ENCODE measurements around the gene SHMT2. TPM values are rescaled to one million over a fixed set of nuclear protein-coding genes. Genes with fewer than 3 reads are reported as not detected.

Gene SHMT2
- total and polyA plus RNA-seq, 9 of the 15 experiments (the other 6 are each of a cell fraction or from before 2014, with no cell fraction given), result 46.1 to 319 (median 115) TPM

DNA sequence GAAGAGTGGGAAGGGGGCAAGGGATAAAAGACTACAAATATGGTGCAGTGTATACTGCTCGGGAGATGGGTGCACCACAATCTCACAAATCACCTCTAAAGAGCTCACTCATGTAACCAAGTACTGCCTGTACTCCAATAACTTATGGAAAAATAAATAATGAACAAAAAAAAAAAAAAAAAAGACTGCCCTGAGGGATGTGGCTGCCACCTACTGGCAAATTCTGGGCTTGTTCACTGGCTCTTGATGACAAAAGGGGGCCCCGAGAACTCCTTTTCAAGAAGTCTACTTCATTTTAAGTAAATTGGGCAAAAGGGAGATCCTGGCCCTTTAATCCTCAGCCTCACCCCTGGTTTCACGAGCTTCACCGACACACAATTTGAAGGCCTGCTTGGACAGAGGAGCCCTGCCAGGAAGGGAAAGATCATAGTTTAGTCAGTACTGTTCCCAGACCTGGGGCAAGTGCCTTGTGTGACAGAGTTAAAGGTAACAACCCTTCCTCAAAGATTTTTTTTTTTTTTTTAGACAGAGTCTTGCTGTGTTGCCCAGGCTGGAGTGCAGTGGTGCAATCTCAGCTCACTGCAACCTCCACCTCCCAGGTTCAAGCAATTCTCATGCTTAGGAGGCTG lies 47.5 kb downstream of the SHMT2 start (continued):
- TF ChIP-seq ZNF695 (CRISPR knock-in tag; IDR thresholded peaks at IDR 0.05), result no peak
- no peak for TF ChIP-seq MED1 (CRISPR knock-in tag; IDR thresholded peaks at IDR 0.05; ENCODE audit: borderline replicate concordance)
- no peak for TF ChIP-seq RFX1 (IDR thresholded peaks at IDR 0.05)
- no peak for TF ChIP-seq HIVEP1 (CRISPR knock-in tag; IDR thresholded peaks at IDR 0.05)
- TF ChIP-seq FOS (IDR thresholded peaks at IDR 0.05; ENCODE audit: extremely low read depth, insufficient read length), result no peak
- TF ChIP-seq ZNF384 (IDR thresholded peaks at IDR 0.05; ENCODE audit: low read depth, low read length), result peak; percentile 97
- TF ChIP-seq NFE2L1 (tag; IDR thresholded peaks at IDR 0.05; ENCODE audit: borderline replicate concordance, low read depth), result no peak
- TF ChIP-seq NBN (IDR thresholded peaks at IDR 0.05; ENCODE audit: low read depth), result no peak
- TF ChIP-seq ZNF124 (CRISPR knock-in tag; IDR thresholded peaks at IDR 0.05), result no peak
- TF ChIP-seq NFIC (IDR thresholded peaks at IDR 0.05), result no peak
- no peak for TF ChIP-seq ZNF764 (CRISPR knock-in tag; IDR thresholded peaks at IDR 0.05; ENCODE audit: low read depth)
- no peak for TF ChIP-seq NR3C1 (CRISPR knock-in tag; IDR thresholded peaks at IDR 0.05)
- TF ChIP-seq BCOR (IDR thresholded peaks at IDR 0.05), result no peak
- no peak for TF ChIP-seq NR1H2 (CRISPR knock-in tag; IDR thresholded peaks at IDR 0.05)
- TF ChIP-seq STAT6 (CRISPR knock-in tag; IDR thresholded peaks at IDR 0.05), result no peak
- TF ChIP-seq ZC3H4 (CRISPR knock-in tag; IDR thresholded peaks at IDR 0.05; ENCODE audit: borderline replicate concordance), result no peak
- TF ChIP-seq KDM1A (IDR thresholded peaks at IDR 0.05), result no peak
- TF ChIP-seq SMAD3 (CRISPR knock-in tag; conservative IDR thresholded peaks at IDR 0.05), result no peak
- no peak for TF ChIP-seq JUNB (CRISPR knock-in tag; conservative IDR thresholded peaks at IDR 0.05)
- no peak for TF ChIP-seq ZNF197 (CRISPR knock-in tag; IDR thresholded peaks at IDR 0.05; ENCODE audit: low read depth)
- no peak for TF ChIP-seq SP1 (CRISPR knock-in tag; IDR thresholded peaks at IDR 0.05)

Measured in K562 (cell line).